ENCODE data around the gene SLC6A11. TPM values are rescaled to one million over a fixed set of nuclear protein-coding genes. Genes with fewer than 3 reads are reported as not detected.

Gene SLC6A11
- total and polyA plus RNA-seq, 2 of the 8 experiments (the other 6 are each of a cell fraction or from before 2014, with no cell fraction given): 0.78 to 1.5 TPM

DNA sequence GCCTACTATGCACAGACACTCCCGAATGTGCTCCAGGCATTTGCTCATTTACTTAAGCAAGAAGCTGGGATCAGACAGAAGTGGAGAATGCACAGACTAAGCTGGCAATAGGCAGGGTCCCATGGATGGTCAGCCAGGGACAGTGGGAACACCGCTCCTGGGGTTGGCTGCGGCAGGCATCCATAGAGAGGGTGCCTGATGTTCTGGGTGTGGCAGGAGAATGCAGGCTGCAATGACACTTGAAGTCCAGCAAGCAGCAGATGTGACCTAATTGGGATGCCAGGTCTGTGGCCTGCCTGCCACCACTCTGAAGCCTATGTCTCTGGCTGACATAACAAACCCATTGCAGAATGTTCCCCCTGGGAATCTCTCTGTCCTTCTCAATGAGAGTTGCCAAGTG, 40.2 kb upstream of the SLC6A11 start (continued):
- TF ChIP-seq KDM5A (IDR thresholded peaks at IDR 0.05; ENCODE audit: low read length) (no peak), NANOG (IDR thresholded peaks at IDR 0.05; ENCODE audit: insufficient read depth, low read depth, low read length, poor library complexity, severe bottlenecking) (no peak), SRF (IDR thresholded peaks at IDR 0.05; ENCODE audit: low read depth, low read length) (no peak), CREB1 (IDR thresholded peaks at IDR 0.05) (no peak), JUND (IDR thresholded peaks at IDR 0.05; ENCODE audit: low read length) (no peak), RNF2 (IDR thresholded peaks at IDR 0.05; ENCODE audit: borderline replicate concordance, low read depth, low read length, missing control alignments, poor library complexity, severe bottlenecking) (no peak), NRF1 (IDR thresholded peaks at IDR 0.05; ENCODE audit: low read depth, low read length) (no peak)

Measured in H1 (cell line).